HG03342 (cell line): Measurements from ENCODE around the gene ORM2.

Experiments used
- ATAC-seq: cut with Tn5 transposase; IDR thresholded peaks from one replicate; pipeline ENCODE4 v1.9.1; 2021; ENCODE audit warnings: mild to moderate bottlenecking, moderate library complexity; ENCODE audit not compliant: unreplicated experiment

ORM2 gene

GRCh38 chr9:114291886-114292590, 37.6 kb upstream of the ORM2 start:
- ATAC-seq, result no peak

- no peak for ATAC-seq
These were observed 35.0 kb upstream of the ORM2 start for GRCh38 chr9:114294664-114295063.

DNA sequence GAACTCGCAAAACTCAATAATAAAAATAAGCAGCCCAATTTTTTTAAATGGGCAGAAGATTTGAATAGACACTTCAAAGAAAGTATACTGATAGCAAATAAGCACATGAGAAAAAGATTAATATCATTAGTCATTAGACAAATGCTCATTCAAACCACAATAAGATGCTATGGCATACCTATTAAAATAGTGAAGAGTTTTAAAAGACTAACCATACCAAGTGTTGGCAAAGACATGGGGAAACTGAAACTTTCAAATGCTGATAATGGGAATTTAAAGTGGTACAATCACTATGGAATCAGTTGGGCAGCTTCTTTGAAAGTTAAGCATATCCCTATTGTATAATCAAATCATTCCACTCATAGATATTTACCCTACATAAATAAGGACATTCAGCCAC, 33.3 kb upstream of the ORM2 start:
- no peak for ATAC-seq

DNA sequence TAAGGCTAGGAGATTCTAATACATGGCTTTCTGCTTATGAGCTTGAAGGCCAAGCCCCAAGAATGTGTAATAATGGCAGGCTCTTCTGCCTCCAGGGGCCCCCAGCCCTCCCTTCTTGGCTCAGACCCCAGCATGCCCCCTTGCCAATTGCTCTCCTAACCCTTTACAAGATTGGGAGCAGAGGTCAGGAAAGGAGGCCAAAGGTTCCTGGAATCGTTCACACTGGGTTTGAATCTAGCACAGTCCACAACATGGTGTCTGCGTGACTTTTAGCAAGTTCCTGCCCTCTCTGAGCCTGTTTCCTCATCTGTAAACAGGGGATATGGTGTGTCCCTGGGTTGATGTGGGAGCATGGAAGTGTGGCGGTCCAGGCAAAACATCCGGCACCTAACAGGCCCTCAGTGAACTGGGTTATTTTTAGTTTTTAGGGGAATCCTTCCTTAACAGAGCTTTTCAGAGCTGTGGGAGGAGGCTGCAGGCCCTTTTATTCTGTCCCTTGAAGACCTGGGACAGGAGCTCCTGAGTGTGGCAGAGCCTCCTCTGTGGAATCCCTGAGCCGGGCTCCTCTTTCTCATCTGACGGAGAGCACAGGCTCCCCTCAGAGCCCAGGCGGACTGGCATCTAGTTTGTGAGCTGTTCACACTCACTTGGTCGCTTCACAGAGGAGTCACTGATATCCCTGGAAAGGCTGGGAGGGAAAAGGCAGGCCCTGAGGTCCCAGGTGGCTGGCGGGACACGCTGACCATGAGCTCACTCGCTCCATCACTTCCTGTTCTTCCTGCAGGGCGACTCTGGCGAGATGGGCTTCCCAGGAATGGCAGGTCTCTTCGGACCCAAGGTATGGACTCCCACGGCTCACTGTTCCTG, 30.1 kb upstream of the ORM2 start:
- ATAC-seq, result no peak

DNA sequence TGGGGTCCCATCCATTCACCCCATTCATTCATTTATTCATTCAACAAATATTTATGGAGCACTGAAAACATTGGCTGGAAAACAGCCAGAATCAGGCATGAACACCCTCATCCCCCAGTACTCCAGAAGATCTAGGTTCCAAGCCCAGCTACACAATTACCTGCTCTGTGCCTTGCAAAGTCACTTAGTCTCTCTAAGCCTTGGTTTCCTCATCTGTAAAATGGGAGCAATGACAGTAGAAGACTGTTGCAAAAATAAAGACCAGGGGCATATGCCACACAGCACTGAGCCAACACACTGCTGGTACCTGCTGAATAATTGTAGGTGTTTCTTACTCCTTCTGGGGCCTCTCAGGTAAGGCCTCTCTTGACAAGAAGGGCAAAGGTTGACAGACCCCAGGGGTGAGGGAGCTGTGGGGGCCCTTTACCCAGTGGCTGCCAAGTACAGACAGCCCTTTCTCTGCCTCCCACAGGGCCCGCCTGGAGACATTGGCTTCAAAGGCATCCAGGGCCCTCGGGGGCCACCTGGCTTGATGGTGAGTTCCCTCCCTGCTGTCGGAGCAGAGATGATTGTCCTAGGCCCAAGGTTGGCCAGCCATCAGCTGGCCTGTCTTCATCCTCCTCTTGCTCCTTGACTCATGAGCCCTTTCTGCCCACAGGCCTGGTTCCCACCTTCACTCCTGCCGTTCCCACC, 29.4 kb upstream of the ORM2 start:
- no peak for ATAC-seq

DNA sequence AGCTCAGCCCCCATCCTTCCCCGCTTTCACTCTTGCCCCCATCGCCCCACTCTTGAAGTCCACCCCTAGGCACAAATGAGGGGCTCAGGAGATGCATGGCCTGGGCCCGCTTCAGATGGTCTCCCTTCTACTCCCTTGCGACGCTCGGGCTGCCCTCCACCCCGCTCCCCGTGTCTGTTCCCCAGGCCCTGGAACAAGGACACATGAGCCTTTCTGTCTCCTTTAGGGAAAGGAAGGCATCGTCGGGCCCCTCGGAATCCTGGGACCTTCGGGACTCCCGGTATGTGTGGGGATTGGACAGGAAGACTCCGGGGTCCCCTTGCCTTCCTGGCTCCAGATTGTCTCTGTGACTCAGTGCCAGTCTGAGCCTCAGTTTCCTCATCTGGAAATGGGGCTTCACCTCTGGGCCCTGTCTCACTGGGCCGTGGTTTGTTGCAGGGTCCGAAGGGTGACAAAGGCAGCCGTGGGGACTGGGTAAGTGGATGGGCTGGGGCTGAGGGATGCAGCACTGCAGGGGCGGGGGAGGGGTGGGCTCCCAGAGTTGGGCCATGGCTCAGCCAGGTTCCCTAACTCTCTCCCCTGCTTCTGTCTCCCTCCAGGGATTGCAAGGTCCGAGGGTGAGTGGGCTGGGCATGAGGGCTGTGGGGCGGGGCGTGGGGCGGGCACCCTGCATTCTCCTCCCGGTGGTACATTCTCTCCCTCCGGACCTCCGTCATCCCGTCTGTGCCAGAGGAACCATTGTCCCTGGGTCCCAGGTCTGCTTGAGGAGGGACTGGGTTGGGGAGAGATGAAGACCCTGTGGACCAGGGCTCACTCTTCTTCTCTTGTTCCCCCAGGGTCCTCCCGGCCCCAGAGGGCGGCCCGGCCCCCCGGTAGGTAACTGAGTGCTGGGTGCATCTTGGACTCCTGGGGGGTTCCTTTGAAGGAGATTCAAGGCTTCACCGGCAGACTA, 28.5 kb upstream of the ORM2 start:
- ATAC-seq, result no peak

DNA sequence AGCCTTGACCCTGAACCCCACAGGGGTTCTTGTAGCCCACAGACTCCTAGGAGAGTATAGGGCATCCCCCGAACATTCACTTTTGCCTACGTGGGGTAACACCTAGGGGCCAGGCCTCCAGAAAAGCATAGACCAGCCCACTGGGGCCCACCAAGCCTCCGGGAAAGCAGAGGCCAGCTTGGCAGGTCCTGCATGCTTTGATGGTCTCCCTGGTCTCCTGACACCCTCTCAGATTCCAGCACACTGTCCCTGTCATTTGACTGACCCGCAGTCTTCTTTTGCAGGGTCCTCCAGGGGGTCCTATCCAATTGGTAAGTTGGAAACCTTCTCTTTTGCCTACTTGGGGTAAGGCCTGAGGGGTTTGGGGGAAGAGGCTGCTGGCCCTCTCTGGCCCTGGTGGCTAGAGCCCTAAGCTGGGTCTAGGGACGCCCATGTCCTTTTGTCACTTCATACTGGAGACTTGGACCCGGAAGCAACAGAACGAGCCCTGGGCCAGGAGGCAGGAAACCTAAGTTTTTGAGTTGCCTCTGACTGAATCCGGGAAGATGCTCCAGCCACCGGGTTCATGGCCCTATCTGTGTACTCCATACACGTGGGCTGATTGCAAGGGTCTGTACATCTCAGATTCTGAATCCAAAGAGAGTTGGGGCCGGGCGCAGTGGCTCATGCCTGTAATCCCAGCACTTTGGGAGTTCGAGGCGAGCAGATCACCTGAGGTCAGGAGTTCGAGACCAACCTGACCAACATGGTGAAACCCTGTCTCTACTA, 27.7 kb upstream of the ORM2 start:
- no peak for ATAC-seq

DNA sequence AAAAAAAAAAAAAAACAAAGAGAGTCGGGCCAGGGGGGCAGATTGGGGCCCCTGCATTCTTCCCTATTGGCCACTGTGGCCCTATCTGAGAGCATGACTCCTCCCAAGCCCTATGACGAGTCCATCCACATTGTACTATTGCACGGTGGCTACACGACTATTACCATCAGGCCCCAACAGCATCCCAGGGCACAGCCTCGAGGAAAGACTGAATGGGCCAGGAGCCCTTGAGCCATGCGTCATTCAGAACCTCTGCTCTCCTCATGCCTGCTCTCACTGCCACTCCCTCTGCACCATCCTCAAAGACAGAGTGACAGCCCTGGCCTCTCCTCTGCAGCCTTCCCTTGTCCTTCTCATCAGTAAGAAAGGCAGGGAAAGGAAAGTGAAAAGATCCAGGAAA, 26.9 kb upstream of the ORM2 start:
- ATAC-seq, result no peak

DNA sequence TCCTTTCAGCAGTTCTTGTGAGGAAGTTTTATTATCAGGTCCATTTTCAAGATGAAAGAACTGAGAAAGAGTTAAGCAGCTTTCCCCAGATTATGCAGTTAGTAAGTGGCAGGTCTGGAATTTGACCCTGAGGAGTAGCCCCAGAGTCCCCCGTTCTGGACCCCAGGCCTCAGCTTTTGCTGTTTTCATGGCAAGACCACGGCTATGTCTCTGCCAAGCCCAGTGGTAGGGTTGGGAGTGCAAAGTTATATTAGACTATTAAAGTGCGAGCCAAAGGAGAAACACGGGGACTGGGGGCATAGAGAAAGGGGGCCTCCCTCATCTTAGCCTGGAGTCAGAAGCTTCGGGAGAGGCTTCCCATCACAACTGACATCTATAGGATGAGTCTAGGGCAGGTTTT, 26.1 kb upstream of the ORM2 start:
- ATAC-seq, result no peak

GRCh38 chr9:114303977-114304376, 25.7 kb upstream of the ORM2 start:
- no peak for ATAC-seq

DNA sequence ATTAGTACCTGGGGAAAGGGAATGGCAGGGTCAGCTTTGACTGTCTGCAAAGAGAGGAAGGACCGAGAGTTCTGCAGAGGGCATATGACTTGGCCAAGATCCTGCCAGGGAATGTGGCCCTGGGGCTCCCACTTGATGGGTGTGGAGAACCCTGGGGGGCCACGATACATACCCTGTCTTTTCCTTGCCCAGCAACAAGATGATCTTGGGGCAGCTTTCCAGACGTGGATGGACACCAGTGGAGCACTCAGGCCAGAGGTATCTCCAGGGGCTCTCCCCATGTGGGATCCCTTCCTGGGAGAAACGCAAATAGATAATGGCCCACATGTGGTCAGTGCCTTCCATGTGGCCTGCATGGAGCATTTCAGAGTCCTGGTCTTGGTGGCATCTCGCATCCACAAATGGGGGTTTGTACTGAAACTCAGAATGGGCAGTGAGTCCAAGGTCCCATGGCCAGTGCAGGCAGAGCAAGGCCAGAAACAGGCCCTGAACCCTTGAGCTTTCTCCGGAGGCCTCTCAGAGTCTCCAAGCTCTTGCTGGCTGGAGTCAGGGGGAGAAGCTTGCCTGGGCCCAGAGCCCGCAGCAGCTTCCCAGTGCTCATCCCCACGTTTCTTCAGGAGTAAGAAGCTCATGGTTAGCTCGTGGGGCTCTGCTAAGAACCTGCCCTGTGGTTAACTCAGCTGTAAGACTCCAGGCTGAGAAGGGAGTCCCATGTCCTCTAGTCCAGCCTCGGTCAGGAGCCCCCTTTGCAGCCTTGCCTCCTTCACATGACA, 25.1 kb upstream of the ORM2 start:
- ATAC-seq, result no peak

GRCh38 chr9:114307899-114308267, 21.8 kb upstream of the ORM2 start:
- ATAC-seq, result no peak

DNA sequence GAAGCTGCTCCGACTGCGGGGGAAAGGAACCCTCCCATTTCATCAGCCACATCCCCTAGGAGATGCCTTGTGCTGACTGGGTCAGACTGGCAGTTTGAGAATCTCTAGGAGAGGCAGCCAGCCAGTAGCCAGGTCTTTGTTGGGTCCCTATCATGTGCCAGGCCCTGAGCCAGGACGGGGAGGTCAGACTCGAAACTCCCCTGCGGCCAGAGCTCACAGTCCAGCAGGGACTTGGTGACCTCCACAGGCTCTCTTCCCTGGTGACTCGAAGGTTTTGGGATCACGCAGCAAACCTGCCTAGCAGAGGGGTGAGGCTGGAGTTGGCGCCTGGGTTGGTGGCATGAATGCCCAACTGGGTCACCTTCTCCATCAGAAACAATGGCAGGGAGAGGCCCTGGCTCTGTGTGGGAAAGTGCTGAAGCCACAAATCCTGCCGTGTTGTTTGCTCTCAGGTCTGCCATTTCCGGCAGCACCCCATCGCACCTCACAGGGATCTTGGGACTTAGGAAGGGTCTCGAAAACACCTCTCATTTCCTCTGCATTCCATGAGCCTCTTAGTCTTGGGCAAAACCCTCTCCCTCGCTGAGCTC, 21.2 kb upstream of the ORM2 start:
- no peak for ATAC-seq

GRCh38 chr9:114309096-114309495, 20.6 kb upstream of the ORM2 start:
- no peak for ATAC-seq

GRCh38 chr9:114310471-114311450, 18.9 kb upstream of the ORM2 start:
- no peak for ATAC-seq

- no peak for ATAC-seq
These were observed 17.8 kb upstream of the ORM2 start for GRCh38 chr9:114311571-114312512.

DNA sequence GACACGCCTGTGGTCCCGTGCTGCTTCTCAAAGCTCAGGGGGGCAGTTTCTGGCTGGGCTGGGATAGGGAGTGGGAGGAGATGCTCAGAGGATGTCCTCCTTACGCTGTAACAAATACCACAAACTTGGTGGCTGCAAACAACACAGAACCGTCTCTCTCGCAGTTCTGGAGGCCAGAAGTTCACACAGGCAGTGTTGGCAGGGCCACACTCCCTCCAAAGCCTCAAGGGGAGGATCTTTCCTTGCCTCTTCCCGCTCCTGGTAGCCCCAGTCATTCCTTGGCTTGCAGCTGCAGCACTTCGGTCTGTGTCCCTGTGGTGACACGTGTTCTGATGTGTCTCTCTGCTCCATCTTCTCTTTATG, 17.2 kb upstream of the ORM2 start:
- no peak for ATAC-seq
